ENCODE measurements around the gene JARID2. TPM values are rescaled to one million over a fixed set of nuclear protein-coding genes. Genes with fewer than 3 reads are reported as not detected.
A peak's percentile ranks its signal among the peaks of the same experiment; 100 is the strongest.

The JARID2 gene
- total RNA-seq, 4 donors from 2014 or later: 11.6 to 22.5 (median 16.4) TPM

DNA sequence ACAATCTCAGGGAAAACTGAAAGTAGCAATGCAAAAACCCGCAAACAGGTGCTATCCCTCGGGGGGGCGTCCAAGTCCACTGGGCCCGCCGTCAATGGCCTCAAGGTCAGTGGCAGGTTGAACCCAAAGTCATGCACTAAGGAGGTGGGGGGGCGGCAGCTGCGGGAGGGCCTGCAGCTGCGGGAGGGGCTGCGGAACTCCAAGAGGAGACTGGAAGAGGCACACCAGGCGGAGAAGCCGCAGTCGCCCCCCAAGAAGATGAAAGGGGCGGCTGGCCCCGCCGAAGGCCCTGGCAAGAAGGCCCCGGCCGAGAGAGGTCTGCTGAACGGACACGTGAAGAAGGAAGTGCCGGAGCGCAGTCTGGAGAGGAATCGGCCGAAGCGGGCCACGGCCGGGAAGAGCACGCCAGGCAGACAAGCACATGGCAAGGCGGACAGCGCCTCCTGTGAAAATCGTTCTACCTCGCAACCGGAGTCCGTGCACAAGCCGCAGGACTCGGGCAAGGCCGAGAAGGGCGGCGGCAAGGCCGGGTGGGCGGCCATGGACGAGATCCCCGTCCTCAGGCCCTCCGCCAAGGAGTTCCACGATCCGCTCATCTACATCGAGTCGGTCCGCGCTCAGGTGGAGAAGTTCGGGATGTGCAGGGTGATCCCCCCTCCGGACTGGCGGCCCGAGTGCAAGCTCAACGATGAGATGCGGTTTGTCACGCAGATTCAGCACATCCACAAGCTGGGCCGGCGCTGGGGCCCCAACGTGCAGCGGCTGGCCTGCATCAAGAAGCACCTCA, 250.7 kb downstream of the JARID2 start:
- TF ChIP-seq, protein P1, sequence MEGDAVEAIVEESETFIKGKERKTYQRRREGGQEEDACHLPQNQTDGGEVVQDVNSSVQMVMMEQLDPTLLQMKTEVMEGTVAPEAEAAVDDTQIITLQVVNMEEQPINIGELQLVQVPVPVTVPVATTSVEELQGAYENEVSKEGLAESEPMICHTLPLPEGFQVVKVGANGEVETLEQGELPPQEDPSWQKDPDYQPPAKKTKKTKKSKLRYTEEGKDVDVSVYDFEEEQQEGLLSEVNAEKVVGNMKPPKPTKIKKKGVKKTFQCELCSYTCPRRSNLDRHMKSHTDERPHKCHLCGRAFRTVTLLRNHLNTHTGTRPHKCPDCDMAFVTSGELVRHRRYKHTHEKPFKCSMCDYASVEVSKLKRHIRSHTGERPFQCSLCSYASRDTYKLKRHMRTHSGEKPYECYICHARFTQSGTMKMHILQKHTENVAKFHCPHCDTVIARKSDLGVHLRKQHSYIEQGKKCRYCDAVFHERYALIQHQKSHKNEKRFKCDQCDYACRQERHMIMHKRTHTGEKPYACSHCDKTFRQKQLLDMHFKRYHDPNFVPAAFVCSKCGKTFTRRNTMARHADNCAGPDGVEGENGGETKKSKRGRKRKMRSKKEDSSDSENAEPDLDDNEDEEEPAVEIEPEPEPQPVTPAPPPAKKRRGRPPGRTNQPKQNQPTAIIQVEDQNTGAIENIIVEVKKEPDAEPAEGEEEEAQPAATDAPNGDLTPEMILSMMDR (IDR thresholded peaks at IDR 0.05 in 4 of 5, conservative IDR thresholded peaks at IDR 0.05 in 1 of 5): no peak
- no peak for TF ChIP-seq POLR2A (IDR thresholded peaks at IDR 0.05)
- intact Hi-C loops (cut with DNase I; ENCODE audit: low total_unique reads) (loop anchor here (5.0 to 10.0 kb wide), 2 partner anchors 432 to 609 kb away; no protein-coding TSS in a partner anchor), in situ Hi-C loops (cut with MboI; ENCODE audit: low sequenced_read_pairs in 4 of 4) (loop anchor here in 2 of 4 donors (25.0 kb wide), 3 partner anchors 234 to 1284 kb away; no protein-coding TSS in a partner anchor)
- H3K27ac ChIP-seq: peak overlapping the region; percentile 78 to 89 (median 86)
- H3K27me3 ChIP-seq: no peaks in the 10 kb centered on the region
- ATAC-seq: no peak
- peaks cover 24 to 25% of the 10 kb centered on the region in 2 donors for H3K4me1 ChIP-seq
- no peak overlapping the region for H3K4me3 ChIP-seq
- DNase-seq: no peak
- peaks cover 0 to 18% of the 10 kb centered on the region in 2 donors for H3K36me3 ChIP-seq
- no peaks in the 10 kb centered on the region for H3K9me3 ChIP-seq

DNA sequence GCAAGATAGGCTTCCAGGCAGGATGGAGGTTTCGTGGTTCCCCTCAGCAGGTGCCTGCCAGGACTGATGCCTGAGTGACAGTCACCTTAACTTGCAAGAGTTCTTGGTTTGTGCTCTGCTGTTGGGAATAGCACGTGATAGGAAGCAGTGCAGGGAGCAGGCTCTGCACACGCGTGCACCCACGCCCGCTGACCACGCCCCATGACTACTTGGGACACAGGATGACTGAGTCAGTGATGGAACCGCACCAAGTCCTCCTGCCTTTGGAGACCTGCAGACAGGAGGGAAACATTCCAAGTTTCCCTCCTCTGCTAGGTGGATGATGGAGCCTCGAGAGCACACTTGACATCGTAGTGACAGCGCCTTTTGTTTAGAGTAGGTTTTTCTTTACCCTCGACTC, 252.8 kb downstream of the JARID2 start:
- Histone ChIP-seq H3K36me3 (peaks cover 0 to 20% of the 10 kb centered on the region in 2 donors), H3K27ac (peak overlapping the region in 2 of 4 donors; percentile 50 to 87), H3K4me1 (peaks cover 37 to 38% of the 10 kb centered on the region in 2 donors), H3K4me3 (no peak overlapping the region), H3K9me3 (no peaks in the 10 kb centered on the region), H3K27me3 (no peaks in the 10 kb centered on the region)
- intact Hi-C loops (cut with DNase I; ENCODE audit: low total_unique reads) (loop anchor here (5.0 to 10.0 kb wide), 2 partner anchors 434 to 611 kb away; no protein-coding TSS in a partner anchor), in situ Hi-C loops (cut with MboI; ENCODE audit: low sequenced_read_pairs in 4 of 4) (loop anchor here in 2 of 4 donors (25.0 kb wide), 3 partner anchors 236 to 1286 kb away; no protein-coding TSS in a partner anchor)
- ATAC-seq: no peak
- DNase-seq: peak in 1 of 2 donors; percentile 63
- TF ChIP-seq, protein P1 (IDR thresholded peaks at IDR 0.05 in 4 of 5, conservative IDR thresholded peaks at IDR 0.05 in 1 of 5): no peak
- TF ChIP-seq POLR2A (IDR thresholded peaks at IDR 0.05): no peak

DNA sequence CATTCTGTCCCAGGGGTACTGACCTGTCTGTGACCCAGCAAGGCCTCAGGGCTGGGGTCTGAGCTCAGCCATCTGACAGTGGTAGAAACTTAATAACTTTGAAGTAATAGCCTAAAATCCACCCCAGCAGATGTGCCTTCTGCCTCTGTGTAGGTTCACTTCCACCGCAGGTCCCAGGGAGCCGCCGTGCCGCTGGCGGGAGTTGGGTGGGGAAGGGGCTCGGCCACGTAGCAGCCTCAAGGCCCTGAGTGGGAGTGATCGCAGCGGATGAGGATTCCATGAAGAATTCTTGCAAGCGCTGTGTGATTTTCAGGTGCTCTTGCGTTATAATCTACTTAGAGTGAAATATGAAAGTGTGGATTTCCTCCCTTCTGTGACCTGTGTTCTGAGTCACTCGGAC, 253.3 kb downstream of the JARID2 start:
- Histone ChIP-seq H3K4me3 (no peak overlapping the region), H3K4me1 (peaks cover 41 to 43% of the 10 kb centered on the region in 2 donors), H3K36me3 (peaks cover 0 to 20% of the 10 kb centered on the region in 2 donors), H3K9me3 (no peaks in the 10 kb centered on the region), H3K27me3 (no peaks in the 10 kb centered on the region), H3K27ac (peak overlapping the region in 2 of 4 donors; percentile 30 to 87)
- intact Hi-C loops (cut with DNase I; ENCODE audit: low total_unique reads): loop anchor here (5.0 to 10.0 kb wide), 2 partner anchors 434 to 612 kb away; no protein-coding TSS in a partner anchor
- DNase-seq: no peak
- ATAC-seq: no peak
- in situ Hi-C loops (cut with MboI; ENCODE audit: low sequenced_read_pairs in 4 of 4): loop anchor here in 2 of 4 donors (25.0 kb wide), 3 partner anchors 237 to 1287 kb away; no protein-coding TSS in a partner anchor
- TF ChIP-seq, protein P1 (IDR thresholded peaks at IDR 0.05 in 4 of 5, conservative IDR thresholded peaks at IDR 0.05 in 1 of 5): no peak
- no peak for TF ChIP-seq POLR2A (IDR thresholded peaks at IDR 0.05)

DNA sequence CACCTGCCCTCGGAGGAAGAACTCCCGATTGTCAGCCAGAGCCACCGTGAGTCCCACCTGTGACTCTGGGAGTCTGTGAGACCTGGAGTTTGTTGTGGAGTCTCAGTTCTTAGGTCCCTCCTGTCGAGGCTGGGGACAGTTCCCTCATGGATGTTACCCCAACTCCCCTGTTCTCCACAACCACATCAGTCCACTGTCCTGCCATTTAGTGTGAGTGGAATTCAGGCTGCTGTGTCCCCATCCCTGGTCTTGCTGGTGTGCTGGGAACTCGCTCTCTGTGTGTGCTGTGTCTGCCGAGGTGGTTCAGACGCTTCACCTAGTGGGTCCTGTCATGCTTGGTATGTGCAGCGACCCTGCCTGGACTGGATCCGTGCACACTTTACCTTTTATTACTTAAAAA, 253.7 kb downstream of the JARID2 start:
- in situ Hi-C loops (cut with MboI; ENCODE audit: low sequenced_read_pairs in 4 of 4) (loop anchor here in 2 of 4 donors (25.0 kb wide), 3 partner anchors 237 to 1287 kb away; no protein-coding TSS in a partner anchor), intact Hi-C loops (cut with DNase I; ENCODE audit: low total_unique reads) (loop anchor here (5.0 to 10.0 kb wide), 2 partner anchors 435 to 612 kb away; no protein-coding TSS in a partner anchor)
- Histone ChIP-seq H3K4me3 (no peak overlapping the region), H3K9me3 (no peaks in the 10 kb centered on the region), H3K36me3 (peaks cover 0 to 20% of the 10 kb centered on the region in 2 donors), H3K27ac (peak overlapping the region in 2 of 4 donors; percentile 30 to 87), H3K4me1 (peaks cover 44 to 45% of the 10 kb centered on the region in 2 donors), H3K27me3 (no peaks in the 10 kb centered on the region)
- no peak for TF ChIP-seq POLR2A (IDR thresholded peaks at IDR 0.05)
- TF ChIP-seq, protein P1 (IDR thresholded peaks at IDR 0.05 in 4 of 5, conservative IDR thresholded peaks at IDR 0.05 in 1 of 5): no peak
- ATAC-seq: no peak
- no peak for DNase-seq

Data from gastrocnemius medialis (tissue), 4 donors.